Neural progenitor cell (in vitro differentiated cells): ENCODE measurements around the gene KLK7. TPM values are rescaled to one million over a fixed set of nuclear protein-coding genes. Genes with fewer than 3 reads are reported as not detected.

Experiments
- DNase-seq: peaks from one replicate; pipeline ENCODE4 v3.0.0-alpha.2; 2016; ENCODE audit warnings: low spot score
- H2AFZ ChIP-seq: fragments of 200-600 bp; sonication (generic); replicated peaks from 2 replicates; pipeline ENCODE4 v1.6.1; 2016; ENCODE audit warnings: antibody characterized with exemption
- H3F3A ChIP-seq: fragments of 200-600 bp; sonication (generic); 2 replicates; pipeline ENCODE4 v1.6.1; 2016; ENCODE audit warnings: antibody characterized with exemption, low read depth
- H3K27ac ChIP-seq: fragments of 200-600 bp; sonication (generic); 2 replicates; pipeline ENCODE4 v1.5.1; 2016; ENCODE audit warnings: mild to moderate bottlenecking
- H3K27me3 ChIP-seq: fragments of 200-600 bp; sonication (generic); 2 replicates; pipeline ENCODE4 v1.6.1; 2016; ENCODE audit warnings: mild to moderate bottlenecking, moderate library complexity
- H3K36me3 ChIP-seq: fragments of 200-600 bp; sonication (generic); 2 replicates; pipeline ENCODE4 v1.5.1; 2016
- H3K4me1 ChIP-seq: fragments of 200-600 bp; sonication (generic); 2 replicates; pipeline ENCODE4 v1.6.1; 2016; ENCODE audit warnings: mixed run types
- H3K4me2 ChIP-seq: fragments of 200-600 bp; sonication (generic); 2 replicates; pipeline ENCODE4 v1.6.1; 2016
- H3K4me3 ChIP-seq: fragments of 200-600 bp; sonication (generic); 2 replicates; pipeline ENCODE4 v1.5.1; 2016
- H3K79me2 ChIP-seq: fragments of 200-600 bp; sonication (generic); 2 replicates; pipeline ENCODE4 v1.6.1; 2016; ENCODE audit warnings: low read depth
- H3K9ac ChIP-seq: fragments of 200-600 bp; sonication (generic); 2 replicates; pipeline ENCODE4 v1.6.1; 2016
- H3K9me3 ChIP-seq: fragments of 200-600 bp; sonication (generic); 2 replicates; pipeline ENCODE4 v1.5.1; 2016; ENCODE audit warnings: low read depth
- H4K20me1 ChIP-seq: fragments of 200-600 bp; sonication (generic); 2 replicates; pipeline ENCODE4 v1.6.1; 2016; ENCODE audit warnings: low read depth
- H3K27ac Mint-ChIP-seq: 3 replicates; pipeline ENCODE4 v1.8.0; 2021; ENCODE audit warnings: mixed read lengths
- H3K27me3 Mint-ChIP-seq: 2 replicates; pipeline ENCODE4 v1.8.0; 2022; ENCODE audit warnings: low read depth, mild to moderate bottlenecking, inconsistent platforms, moderate library complexity, mixed read lengths; ENCODE audit not compliant: insufficient read depth
- H3K36me3 Mint-ChIP-seq: 3 replicates; pipeline ENCODE4 v1.8.0; 2021; ENCODE audit warnings: mixed read lengths
- H3K4me1 Mint-ChIP-seq: 3 replicates; pipeline ENCODE4 v1.8.0; 2021; ENCODE audit warnings: mixed read lengths
- H3K4me3 Mint-ChIP-seq: 3 replicates; pipeline ENCODE4 v1.8.0; 2021; ENCODE audit warnings: mild to moderate bottlenecking, moderate library complexity, mixed read lengths
- H3K9me3 Mint-ChIP-seq: 3 replicates; pipeline ENCODE4 v1.8.0; 2020; ENCODE audit warnings: mixed read lengths
- CTCF ChIP-seq: fragments of 200-600 bp; sonication (generic); IDR thresholded peaks from 2 replicates; pipeline ENCODE4 v1.5.1; 2017; ENCODE audit warnings: antibody characterized with exemption, mild to moderate bottlenecking
- EZH2 ChIP-seq: fragments of 200-600 bp; sonication (generic); IDR thresholded peaks from 2 replicates; pipeline ENCODE4 v1.6.1; 2017; ENCODE audit warnings: antibody characterized with exemption, mild to moderate bottlenecking, moderate library complexity
- EZH2phosphoT487 ChIP-seq: fragments of 200-600 bp; sonication (generic); IDR thresholded peaks from 2 replicates; pipeline ENCODE4 v1.6.1; 2017; ENCODE audit warnings: antibody characterized with exemption
- total RNA-seq: library from RNA; depleted of rRNA; stranded (reverse); fragments of >200 nt; gene quantifications from 2 replicates; pipeline ENCODE4 v1.2.3, GENCODE V29; 2015; ENCODE audit warnings: low replicate concordance

The KLK7 gene
- total RNA-seq, 1 donor from 2014 or later: 0.36 TPM

DNA sequence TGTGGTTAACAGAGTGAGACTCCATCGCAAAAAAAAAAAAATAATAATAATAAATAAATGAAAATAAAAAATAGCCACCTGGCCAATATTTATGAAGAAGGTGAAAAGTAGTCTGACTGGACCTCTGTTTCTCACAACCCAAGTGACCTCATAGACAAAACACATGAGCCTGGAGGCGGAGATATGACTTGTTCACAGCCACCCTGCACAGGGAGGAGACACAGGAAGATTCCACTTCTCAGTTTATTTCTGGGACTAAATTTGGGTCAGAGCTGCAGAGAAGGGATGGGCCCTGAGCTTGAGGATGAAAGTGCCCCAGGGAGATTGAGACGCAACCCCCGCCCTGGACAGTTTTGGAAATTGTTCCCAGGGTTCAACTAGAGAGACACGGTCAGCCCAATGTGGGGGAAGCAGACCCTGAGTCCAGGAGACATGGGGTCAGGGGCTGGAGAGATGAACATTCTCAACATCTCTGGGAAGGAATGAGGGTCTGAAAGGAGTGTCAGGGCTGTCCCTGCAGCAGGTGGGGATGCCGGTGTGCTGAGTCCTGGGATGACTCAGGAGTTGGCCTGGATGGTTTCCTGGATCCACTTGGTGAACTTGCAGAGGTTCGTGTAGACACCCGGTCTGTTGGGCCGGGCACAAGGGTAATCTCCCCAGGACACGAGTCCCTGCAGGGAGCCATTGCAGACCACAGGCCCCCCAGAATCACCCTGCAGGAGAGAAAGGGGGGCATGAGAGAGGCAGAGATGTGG is 40.5 kb downstream of the KLK7 start:
- H3K79me2 ChIP-seq: no peaks in the 10 kb centered on the region

DNA sequence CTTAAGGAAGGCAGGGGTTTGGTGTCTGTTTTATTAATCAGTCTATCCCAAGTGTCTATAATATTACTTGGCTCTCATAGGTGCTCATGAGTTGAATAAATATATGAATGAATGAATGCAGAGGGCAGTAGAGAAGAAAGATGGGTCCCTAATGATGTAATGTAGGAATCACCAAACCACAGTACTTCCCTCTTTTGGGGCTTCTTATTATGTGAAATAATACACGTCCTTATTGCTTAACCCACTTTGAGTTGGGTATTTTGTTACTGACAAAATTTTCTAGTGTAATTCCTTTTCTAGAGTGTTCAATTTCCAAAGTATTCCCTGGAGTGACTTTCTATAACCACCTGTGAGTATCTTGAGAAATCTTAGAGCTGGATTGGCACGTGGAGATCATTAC is 44.1 kb downstream of the KLK7 start:
- Histone ChIP-seq H2AFZ (no peak overlapping the region), H3K27me3 (no peaks in the 10 kb centered on the region), H3K36me3 (no peaks in the 10 kb centered on the region), H3K4me1 (no peaks in the 10 kb centered on the region), H3F3A (no peaks in the 10 kb centered on the region), H3K27ac (no peak overlapping the region), H3K9ac (no peak overlapping the region), H3K4me3 (no peak overlapping the region), H3K9me3 (no peaks in the 10 kb centered on the region), H3K4me2 (no peak overlapping the region), H3K79me2 (no peaks in the 10 kb centered on the region), H4K20me1 (no peaks in the 10 kb centered on the region)
- H3K36me3 Mint-ChIP-seq: no peaks in the 10 kb centered on the region
- peaks cover 7% of the 10 kb centered on the region for H3K9me3 Mint-ChIP-seq
- no peak overlapping the region for H3K27ac Mint-ChIP-seq
- peaks cover 13% of the 10 kb centered on the region for H3K27me3 Mint-ChIP-seq
- H3K4me1 Mint-ChIP-seq: no peaks in the 10 kb centered on the region
- TF ChIP-seq EZH2phosphoT487 (no peak), EZH2 (no peak), CTCF (no peak)
- no peak overlapping the region for H3K4me3 Mint-ChIP-seq
- DNase-seq: no peak

More for the DNA sequence above, 40.5 kb downstream of the KLK7 start:
- no peak for DNase-seq
- Mint-ChIP-seq H3K27ac (no peak overlapping the region), H3K27me3 (peaks cover 11% of the 10 kb centered on the region), H3K4me3 (no peak overlapping the region), H3K36me3 (no peaks in the 10 kb centered on the region), H3K9me3 (peaks cover 7% of the 10 kb centered on the region), H3K4me1 (no peaks in the 10 kb centered on the region)
- Histone ChIP-seq H3K36me3 (no peaks in the 10 kb centered on the region), H3K27me3 (peaks cover 5% of the 10 kb centered on the region), H3K27ac (no peak overlapping the region), H3K4me3 (no peak overlapping the region), H3K9ac (no peak overlapping the region), H3K9me3 (no peaks in the 10 kb centered on the region), H3K4me1 (no peaks in the 10 kb centered on the region), H3F3A (no peaks in the 10 kb centered on the region), H2AFZ (no peak overlapping the region), H4K20me1 (no peaks in the 10 kb centered on the region), H3K4me2 (no peak overlapping the region)
- TF ChIP-seq CTCF (no peak), EZH2phosphoT487 (no peak), EZH2 (no peak)

DNA sequence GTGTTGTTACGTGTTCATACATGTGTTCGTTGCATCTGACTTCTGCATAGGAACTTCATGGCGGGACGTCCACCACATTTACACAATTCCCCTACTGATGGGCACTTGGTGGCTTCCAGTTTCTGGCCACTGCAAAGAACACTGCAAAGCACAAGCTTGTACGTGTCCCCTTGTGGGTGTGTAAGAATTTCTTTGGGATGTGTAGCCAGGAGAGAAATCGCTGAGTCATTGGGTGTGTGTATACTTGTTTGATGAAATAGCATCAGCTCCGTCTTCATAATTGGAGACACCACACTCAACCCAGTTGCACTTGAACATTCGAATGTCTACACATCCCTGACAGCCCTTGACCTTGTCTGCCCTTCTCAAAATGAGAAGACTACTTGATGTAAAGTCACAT is 50.1 kb downstream of the KLK7 start:
- peaks cover 4% of the 10 kb centered on the region for H3K4me1 Mint-ChIP-seq
- Histone ChIP-seq H3K27me3 (peaks cover 22% of the 10 kb centered on the region), H2AFZ (no peak overlapping the region), H3K27ac (no peak overlapping the region), H3K36me3 (no peaks in the 10 kb centered on the region), H3K79me2 (no peaks in the 10 kb centered on the region), H3K4me1 (no peaks in the 10 kb centered on the region), H3K4me2 (no peak overlapping the region), H3F3A (peaks cover 5% of the 10 kb centered on the region), H3K9ac (no peak overlapping the region), H3K4me3 (no peak overlapping the region), H3K9me3 (no peaks in the 10 kb centered on the region), H4K20me1 (no peaks in the 10 kb centered on the region)
- DNase-seq: no peak
- no peak overlapping the region for H3K27ac Mint-ChIP-seq
- peaks cover 10% of the 10 kb centered on the region for H3K27me3 Mint-ChIP-seq
- no peak overlapping the region for H3K4me3 Mint-ChIP-seq
- no peaks in the 10 kb centered on the region for H3K36me3 Mint-ChIP-seq
- TF ChIP-seq EZH2 (no peak), EZH2phosphoT487 (no peak), CTCF (no peak)
- H3K9me3 Mint-ChIP-seq: peaks cover 2% of the 10 kb centered on the region
